Neuronal stem cell (in vitro differentiated cells): ENCODE results near the gene TMEM107.

ENCODE experiments used
- DNase-seq: peaks from one replicate; pipeline ENCODE4 v3.0.0-alpha.2; 2013; ENCODE audit warnings: low spot score
- H2AFZ ChIP-seq: one replicate; pipeline ENCODE4 v1.6.1; 2013; ENCODE audit warnings: mild to moderate bottlenecking, low read length, inconsistent platforms
- H2AK5ac ChIP-seq: 2 replicates; pipeline ENCODE4 v1.6.1; 2013; ENCODE audit warnings: low read depth, mild to moderate bottlenecking, inconsistent platforms, low read length, moderate library complexity, mixed read lengths
- H2BK120ac ChIP-seq: 2 replicates; pipeline ENCODE4 v1.6.1; 2013; ENCODE audit warnings: low read depth, mild to moderate bottlenecking, inconsistent platforms, low read length, moderate library complexity, mixed read lengths
- H2BK12ac ChIP-seq: one replicate; pipeline ENCODE4 v1.6.1; 2013; ENCODE audit warnings: low read length, inconsistent platforms
- H2BK15ac ChIP-seq: 2 replicates; pipeline ENCODE4 v1.6.1; 2013; ENCODE audit warnings: mild to moderate bottlenecking, low read length, inconsistent platforms, mixed read lengths
- H2BK5ac ChIP-seq: one replicate; pipeline ENCODE4 v1.6.1; 2013; ENCODE audit warnings: inconsistent platforms, mild to moderate bottlenecking, low read length, moderate library complexity
- H3K14ac ChIP-seq: one replicate; pipeline ENCODE4 v1.6.1; 2013; ENCODE audit warnings: low read length, inconsistent platforms
- H3K18ac ChIP-seq: 2 replicates; pipeline ENCODE4 v1.6.1; 2013; ENCODE audit warnings: low read length, inconsistent platforms
- H3K23ac ChIP-seq: 2 replicates; pipeline ENCODE4 v1.6.1; 2013; ENCODE audit warnings: low read depth, mild to moderate bottlenecking, mixed read lengths, low read length, inconsistent platforms; ENCODE audit not compliant: poor library complexity
- H3K27ac ChIP-seq: replicated peaks from 3 replicates; pipeline ENCODE4 v1.5.1; 2013; ENCODE audit warnings: low read length, inconsistent platforms
- H3K27me3 ChIP-seq, 3 experiments: 2 replicates each; pipeline ENCODE4 v1.6.1; 2013; ENCODE audit warnings: low read length in 3 of 3, mild to moderate bottlenecking in 2 of 3, inconsistent platforms in 1 of 3, low read depth in 1 of 3, mixed read lengths in 1 of 3, moderate library complexity in 1 of 3; ENCODE audit not compliant: control insufficient read depth in 3 of 3, insufficient read depth in 3 of 3
- H3K36me3 ChIP-seq, 2 donors: replicated peaks in 1 of 2; 2 replicates each; pipeline ENCODE4 v1.6.1; 2013; ENCODE audit warnings: low read length in 2 of 2; ENCODE audit not compliant: control insufficient read depth in 2 of 2, insufficient read depth in 2 of 2
- H3K4ac ChIP-seq: 2 replicates; pipeline ENCODE4 v1.6.1; 2013; ENCODE audit warnings: inconsistent platforms, mild to moderate bottlenecking, low read length, moderate library complexity
- H3K4me1 ChIP-seq, 2 donors: 1 replicate in 1 of 2; 2 replicates in 1 of 2; pipeline ENCODE4 v1.6.1; 2013; ENCODE audit warnings: low read length in 2 of 2, low read depth in 1 of 2; ENCODE audit not compliant: control insufficient read depth in 2 of 2, insufficient read depth in 1 of 2
- H3K4me2 ChIP-seq: one replicate; pipeline ENCODE4 v1.6.1; 2013; ENCODE audit warnings: mild to moderate bottlenecking, low read length, inconsistent platforms; ENCODE audit not compliant: insufficient read depth, poor library complexity, severe bottlenecking
- H3K4me3 ChIP-seq, 2 donors: 2 replicates each; pipeline ENCODE4 v1.5.1; 2013; ENCODE audit warnings: low read length in 2 of 2, mild to moderate bottlenecking in 2 of 2, inconsistent platforms in 1 of 2, moderate library complexity in 1 of 2
- H3K79me1 ChIP-seq: one replicate; pipeline ENCODE4 v1.6.1; 2013; ENCODE audit warnings: low read depth, mild to moderate bottlenecking, inconsistent platforms, low read length, moderate library complexity
- H3K9ac ChIP-seq: one replicate; pipeline ENCODE4 v1.6.1; 2013; ENCODE audit warnings: mild to moderate bottlenecking, low read depth, low read length, inconsistent platforms; ENCODE audit not compliant: poor library complexity
- H3K9me3 ChIP-seq, 2 donors: replicated peaks in 1 of 2; 2 replicates each; pipeline versions ENCODE3 to v1.6.1; 2013; ENCODE audit warnings: low read length in 2 of 2, mild to moderate bottlenecking in 2 of 2, inconsistent platforms in 1 of 2, low read depth in 1 of 2, mixed read lengths in 1 of 2, moderate library complexity in 1 of 2; ENCODE audit not compliant: control insufficient read depth in 2 of 2, insufficient read depth in 1 of 2
- H4K8ac ChIP-seq: one replicate; pipeline ENCODE4 v1.6.1; 2013; ENCODE audit warnings: low read depth, mild to moderate bottlenecking, inconsistent platforms, low read length, moderate library complexity
- H4K91ac ChIP-seq: one replicate; pipeline ENCODE4 v1.6.1; 2013; ENCODE audit warnings: low read length, low read depth, mild to moderate bottlenecking, inconsistent platforms; ENCODE audit not compliant: poor library complexity
- WGBS, 2 donors: extraction: QIAGEN DNeasy Blood & Tissue Kit; methylation state at CpG; one replicate each; pipeline ENCODE4 v1.1.7; 2013; ENCODE audit warnings: missing lambda C conversion rate in 2 of 2, mixed read lengths in 1 of 2; ENCODE audit not compliant: insufficient read length in 2 of 2, insufficient replicate concordance in 1 of 2; ENCODE audit errors: extremely low coverage in 2 of 2; 5-methylcytosine and 5-hydroxymethylcytosine counted together

The TMEM107 gene

GRCh38 chr17:8137645-8138373 lies 38.4 kb downstream of the TMEM107 start:
- no peak overlapping the region for H2BK5ac ChIP-seq
- no peak overlapping the region for H3K27ac ChIP-seq
- DNase-seq, result no peak
- no CpG with 5 or more reads among the region's 21 CpGs for WGBS, 2 donors
- no peak overlapping the region for H3K4ac ChIP-seq
- no peak overlapping the region for H2BK12ac ChIP-seq
- no peaks in the 10 kb centered on the region for H3K9me3 ChIP-seq
- no peak overlapping the region for H3K18ac ChIP-seq
- H4K91ac ChIP-seq, result no peak overlapping the region
- H3K23ac ChIP-seq, result no peak overlapping the region
- H2BK15ac ChIP-seq, result no peak overlapping the region
- no peak overlapping the region for H3K9ac ChIP-seq
- no peak overlapping the region for H2BK120ac ChIP-seq
- H3K4me2 ChIP-seq, result peak overlapping the region; percentile 69
- peak overlapping the region; percentile 83 for H2AFZ ChIP-seq
- peaks cover 2% of the 10 kb centered on the region for H3K79me1 ChIP-seq
- H3K27me3 ChIP-seq, result peaks cover 0 to 7% (median 0%) of the 10 kb centered on the region in 3 experiments
- H3K36me3 ChIP-seq, result peaks cover 25 to 30% of the 10 kb centered on the region in 2 donors
- H3K14ac ChIP-seq, result no peak overlapping the region
- H3K4me3 ChIP-seq, result peak overlapping the region; percentile 49 to 79
- peaks cover 0 to 13% of the 10 kb centered on the region in 2 donors for H3K4me1 ChIP-seq
- no peak overlapping the region for H4K8ac ChIP-seq
- no peak overlapping the region for H2AK5ac ChIP-seq

GRCh38 chr17:8133941-8134340 lies 42.2 kb downstream of the TMEM107 start:
- H3K4me2 ChIP-seq, result no peak overlapping the region
- H2BK5ac ChIP-seq, result no peak overlapping the region
- H2BK15ac ChIP-seq, result peak overlapping the region; percentile 67
- no peak overlapping the region for H4K91ac ChIP-seq
- H3K27ac ChIP-seq, result peak overlapping the region; percentile 69
- peaks cover 0 to 11% of the 10 kb centered on the region in 2 donors for H3K4me1 ChIP-seq
- H3K9ac ChIP-seq, result no peak overlapping the region
- H2AK5ac ChIP-seq, result no peak overlapping the region
- no peaks in the 10 kb centered on the region for H3K36me3 ChIP-seq
- no peak overlapping the region for H3K4me3 ChIP-seq
- no CpG with 5 or more reads among the region's 4 CpGs for WGBS, 2 donors
- H3K27me3 ChIP-seq, result peaks cover 0 to 7% (median 0%) of the 10 kb centered on the region in 3 experiments
- H2BK120ac ChIP-seq, result no peak overlapping the region
- no peaks in the 10 kb centered on the region for H3K9me3 ChIP-seq
- peak overlapping the region; percentile 91 for H3K18ac ChIP-seq
- no peak for DNase-seq
- H3K4ac ChIP-seq, result no peak overlapping the region
- no peak overlapping the region for H2BK12ac ChIP-seq
- no peak overlapping the region for H3K23ac ChIP-seq
- no peak overlapping the region for H4K8ac ChIP-seq
- no peak overlapping the region for H3K14ac ChIP-seq
- peak overlapping the region; percentile 88 for H2AFZ ChIP-seq
- no peaks in the 10 kb centered on the region for H3K79me1 ChIP-seq

- no peaks in the 10 kb centered on the region for H3K79me1 ChIP-seq
- H3K4me3 ChIP-seq, result peak overlapping the region in 1 of 2 donors; percentile 1
- H3K4me2 ChIP-seq, result no peak overlapping the region
- DNase-seq, result no peak
- no CpG with 5 or more reads among the region's 12 CpGs for WGBS, 2 donors
- H2AFZ ChIP-seq, result peak overlapping the region; percentile 88
- H3K9ac ChIP-seq, result no peak overlapping the region
- H3K27ac ChIP-seq, result peak overlapping the region; percentile 69
- H3K4ac ChIP-seq, result no peak overlapping the region
- no peak overlapping the region for H2AK5ac ChIP-seq
- peak overlapping the region; percentile 18 for H2BK12ac ChIP-seq
- H3K18ac ChIP-seq, result peak overlapping the region; percentile 66
- no peak overlapping the region for H4K91ac ChIP-seq
- no peak overlapping the region for H2BK120ac ChIP-seq
- H3K4me1 ChIP-seq, result peaks cover 0 to 13% of the 10 kb centered on the region in 2 donors
- no peak overlapping the region for H2BK5ac ChIP-seq
- no peaks in the 10 kb centered on the region for H3K9me3 ChIP-seq
- peaks cover 0 to 9% (median 0%) of the 10 kb centered on the region in 3 experiments for H3K27me3 ChIP-seq
- H3K14ac ChIP-seq, result no peak overlapping the region
- no peak overlapping the region for H2BK15ac ChIP-seq
- H3K36me3 ChIP-seq, result no peaks in the 10 kb centered on the region
- peak overlapping the region; percentile 53 for H4K8ac ChIP-seq
- no peak overlapping the region for H3K23ac ChIP-seq
Measured at GRCh38 chr17:8133399-8133798, 42.8 kb downstream of the TMEM107 start.

GRCh38 chr17:8131844-8132441 lies 44.2 kb downstream of the TMEM107 start:
- Histone ChIP-seq H3K27me3 (peaks cover 0 to 10% (median 0%) of the 10 kb centered on the region in 3 experiments), H3K23ac (no peak overlapping the region), H3K14ac (no peak overlapping the region), H2BK12ac (no peak overlapping the region), H2AK5ac (no peak overlapping the region), H2BK15ac (no peak overlapping the region), H3K4me2 (no peak overlapping the region), H2BK5ac (no peak overlapping the region), H4K8ac (no peak overlapping the region), H3K36me3 (no peaks in the 10 kb centered on the region), H3K9ac (no peak overlapping the region), H4K91ac (no peak overlapping the region), H3K79me1 (no peaks in the 10 kb centered on the region), H3K4me1 (peaks cover 3 to 12% of the 10 kb centered on the region in 2 donors), H3K18ac (no peak overlapping the region), H2BK120ac (no peak overlapping the region), H3K4ac (no peak overlapping the region), H3K27ac (no peak overlapping the region), H3K4me3 (no peak overlapping the region), H3K9me3 (no peaks in the 10 kb centered on the region), H2AFZ (no peak overlapping the region)
- no peak for DNase-seq
- no CpG with 5 or more reads among the region's 3 CpGs for WGBS, 2 donors
